Stimulated activated effector memory CD8-positive, alpha-beta T cell treated with anti-CD3 and anti-CD28 coated beads, Interleukin-12 subunit alpha, Interleukin-12 subunit beta, amount 100 ng/mL, for 72 hours (primary cell): ENCODE measurements around the gene CYP4F2.
"Not testable (repeated sequence)": the region's sequence is repeated elsewhere in the genome, so short reads cannot be mapped to it uniquely, and the experiment has no call there.

Experiments
- ATAC-seq: fragments of 150-1000 bp; cut with Tn5 transposase; 2 replicates; pipeline ENCODE4 v1.10.0; 2021
- DNase-seq, 2 donors: peaks; one replicate each; pipeline ENCODE4 v3.0.0; 2021 to 2022; ENCODE audit warnings: low spot score in 2 of 2
- H3K27ac Mint-ChIP-seq: one replicate; pipeline ENCODE4 v1.8.0; 2022; ENCODE audit warnings: mild to moderate bottlenecking, mixed read lengths
- H3K36me3 Mint-ChIP-seq: one replicate; pipeline ENCODE4 v1.8.0; 2022; ENCODE audit warnings: mild to moderate bottlenecking, mixed read lengths
- H3K4me1 Mint-ChIP-seq: one replicate; pipeline ENCODE4 v1.8.0; 2022; ENCODE audit warnings: mixed read lengths
- H3K4me3 Mint-ChIP-seq: one replicate; pipeline ENCODE4 v1.8.0; 2022; ENCODE audit warnings: mild to moderate bottlenecking, mixed read lengths
- H3K9me3 Mint-ChIP-seq: one replicate; pipeline ENCODE4 v1.8.0; 2022; ENCODE audit warnings: mixed read lengths

The CYP4F2 gene

GRCh38 chr19:15843203-15843893, 54.5 kb downstream of the CYP4F2 start:
- H3K9me3 Mint-ChIP-seq: no peaks in the 10 kb centered on the region
- H3K27ac Mint-ChIP-seq: peak overlapping the region; percentile 60

GRCh38 chr19:15841875-15842569, 55.9 kb downstream of the CYP4F2 start:
- no peak for DNase-seq
- no peak overlapping the region for H3K4me3 Mint-ChIP-seq
- no peak for ATAC-seq
- H3K27ac Mint-ChIP-seq: peak overlapping the region; percentile 44
- peaks cover 41% of the 10 kb centered on the region for H3K4me1 Mint-ChIP-seq
- peaks cover 2% of the 10 kb centered on the region for H3K36me3 Mint-ChIP-seq
- H3K9me3 Mint-ChIP-seq: no peaks in the 10 kb centered on the region

More at GRCh38 chr19:15843203-15843893, 54.5 kb downstream of the CYP4F2 start:
- Mint-ChIP-seq H3K36me3 (no peaks in the 10 kb centered on the region), H3K4me1 (peaks cover 36% of the 10 kb centered on the region), H3K4me3 (no peak overlapping the region)
- no peak for DNase-seq
- ATAC-seq: no peak

GRCh38 chr19:15840833-15841232, 57.0 kb downstream of the CYP4F2 start:
- Mint-ChIP-seq H3K4me3 (no peak overlapping the region), H3K36me3 (peaks cover 10% of the 10 kb centered on the region), H3K9me3 (no peaks in the 10 kb centered on the region), H3K4me1 (peaks cover 44% of the 10 kb centered on the region), H3K27ac (no peak overlapping the region)
- ATAC-seq: no peak
- DNase-seq: no peak

GRCh38 chr19:15839888-15840287, 58.0 kb downstream of the CYP4F2 start:
- ATAC-seq: not testable (repeated sequence)
- peak overlapping the region; percentile 30 for H3K27ac Mint-ChIP-seq

GRCh38 chr19:15838351-15838750, 59.5 kb downstream of the CYP4F2 start:
- Mint-ChIP-seq H3K4me1 (peaks cover 29% of the 10 kb centered on the region), H3K27ac (peak overlapping the region; percentile 74)

More at GRCh38 chr19:15839888-15840287, 58.0 kb downstream of the CYP4F2 start:
- DNase-seq, H3K9me3 Mint-ChIP-seq, H3K4me3 Mint-ChIP-seq: not testable (repeated sequence)
- peaks cover 12% of the 10 kb centered on the region for H3K36me3 Mint-ChIP-seq
- H3K4me1 Mint-ChIP-seq: peaks cover 40% of the 10 kb centered on the region

GRCh38 chr19:15837221-15837731, 60.6 kb downstream of the CYP4F2 start:
- Mint-ChIP-seq H3K9me3 (no peaks in the 10 kb centered on the region), H3K27ac (peak overlapping the region; percentile 96), H3K4me3 (peak overlapping the region; percentile 79), H3K36me3 (peaks cover 12% of the 10 kb centered on the region), H3K4me1 (peaks cover 24% of the 10 kb centered on the region)
- no peak for DNase-seq
- peak; percentile 1 for ATAC-seq

More at GRCh38 chr19:15838351-15838750, 59.5 kb downstream of the CYP4F2 start:
- Mint-ChIP-seq H3K9me3 (no peaks in the 10 kb centered on the region), H3K4me3 (no peak overlapping the region), H3K36me3 (peaks cover 12% of the 10 kb centered on the region)
- no peak for ATAC-seq
- no peak for DNase-seq

GRCh38 chr19:15836330-15837220, 61.3 kb downstream of the CYP4F2 start:
- peaks cover 12% of the 10 kb centered on the region for H3K36me3 Mint-ChIP-seq
- ATAC-seq: peak; percentile 97

GRCh38 chr19:15835565-15836329, 62.1 kb downstream of the CYP4F2 start:
- H3K9me3 Mint-ChIP-seq: not testable (repeated sequence)
- ATAC-seq: peak; percentile 0
- peak in 1 of 2 donors; percentile 57 for DNase-seq
- H3K27ac Mint-ChIP-seq: peak overlapping the region; percentile 96
- peaks cover 21% of the 10 kb centered on the region for H3K4me1 Mint-ChIP-seq
- H3K36me3 Mint-ChIP-seq: peaks cover 12% of the 10 kb centered on the region
- H3K4me3 Mint-ChIP-seq: peak overlapping the region; percentile 79

More at GRCh38 chr19:15836330-15837220, 61.3 kb downstream of the CYP4F2 start:
- peaks cover 21% of the 10 kb centered on the region for H3K4me1 Mint-ChIP-seq
- H3K9me3 Mint-ChIP-seq: no peaks in the 10 kb centered on the region
- peak; percentile 79 to 97 for DNase-seq
- H3K4me3 Mint-ChIP-seq: peak overlapping the region; percentile 79
- peak overlapping the region; percentile 96 for H3K27ac Mint-ChIP-seq

GRCh38 chr19:15834232-15834631, 63.6 kb downstream of the CYP4F2 start:
- H3K36me3 Mint-ChIP-seq: peaks cover 12% of the 10 kb centered on the region
- not testable (repeated sequence) for H3K9me3 Mint-ChIP-seq, ATAC-seq, H3K4me3 Mint-ChIP-seq, DNase-seq, H3K27ac Mint-ChIP-seq
- peaks cover 16% of the 10 kb centered on the region for H3K4me1 Mint-ChIP-seq

- Mint-ChIP-seq H3K4me3 (no peak overlapping the region), H3K9me3 (no peaks in the 10 kb centered on the region), H3K36me3 (peaks cover 7% of the 10 kb centered on the region), H3K4me1 (peaks cover 7% of the 10 kb centered on the region), H3K27ac (no peak overlapping the region)
- ATAC-seq (no peak), DNase-seq (no peak)
Observed at GRCh38 chr19:15831626-15832025, 66.2 kb downstream of the CYP4F2 start.

GRCh38 chr19:15829786-15830185, 68.1 kb downstream of the CYP4F2 start:
- Mint-ChIP-seq H3K4me3 (no peak overlapping the region), H3K9me3 (no peaks in the 10 kb centered on the region), H3K4me1 (no peaks in the 10 kb centered on the region), H3K27ac (no peak overlapping the region), H3K36me3 (no peaks in the 10 kb centered on the region)
- DNase-seq: no peak
- ATAC-seq: no peak

GRCh38 chr19:15829306-15829698, 68.6 kb downstream of the CYP4F2 start:
- H3K36me3 Mint-ChIP-seq: no peaks in the 10 kb centered on the region
- ATAC-seq (no peak), DNase-seq (no peak)
- no peak overlapping the region for H3K4me3 Mint-ChIP-seq
- no peak overlapping the region for H3K27ac Mint-ChIP-seq
- H3K9me3 Mint-ChIP-seq: no peaks in the 10 kb centered on the region
- no peaks in the 10 kb centered on the region for H3K4me1 Mint-ChIP-seq

GRCh38 chr19:15828611-15829305, 69.1 kb downstream of the CYP4F2 start:
- not testable (repeated sequence) for H3K27ac Mint-ChIP-seq, ATAC-seq, H3K4me3 Mint-ChIP-seq, H3K36me3 Mint-ChIP-seq, DNase-seq, H3K9me3 Mint-ChIP-seq, H3K4me1 Mint-ChIP-seq

- Mint-ChIP-seq H3K9me3 (no peaks in the 10 kb centered on the region), H3K27ac (no peak overlapping the region), H3K36me3 (no peaks in the 10 kb centered on the region), H3K4me3 (no peak overlapping the region), H3K4me1 (no peaks in the 10 kb centered on the region)
- DNase-seq: no peak
- no peak for ATAC-seq
Observed at GRCh38 chr19:15828121-15828610, 69.7 kb downstream of the CYP4F2 start.
